ENCODE measurements around the gene PAK4. TPM values are rescaled to one million over a fixed set of nuclear protein-coding genes. Genes with fewer than 3 reads are reported as not detected.

Gene PAK4
- total RNA-seq, 1 experiment from 2014 or later, result 90.1 TPM

- no peak overlapping the region for H3K4me3 ChIP-seq (replicated peaks in 1 of 2; ENCODE audit: low read depth in 1 of 2, low read length in 2 of 2)
- intact Hi-C loops (cut with micrococcal nuclease), result no loop called here
- H4K20me1 ChIP-seq (ENCODE audit: insufficient read depth), result no peaks in the 10 kb centered on the region
- TF ChIP-seq ATF3 (IDR thresholded peaks at IDR 0.05) (no peak), SRF (IDR thresholded peaks at IDR 0.05; ENCODE audit: low read depth) (no peak), SIN3A (IDR thresholded peaks at IDR 0.05; ENCODE audit: low read depth) (no peak)
- no TSS peak for BruUV-seq (replicated peaks)
- no peaks in the 10 kb centered on the region for H3K27me3 ChIP-seq (ENCODE audit: insufficient read depth, low read length)
- H3K36me3 ChIP-seq (ENCODE audit: control insufficient read depth in 1 of 2, insufficient read depth in 2 of 2, low read length in 2 of 2), result no peaks in the 10 kb centered on the region
- RAD21 ChIA-PET (ENCODE audit: low non-redundant PET in 1 of 2, low total read pairs in 2 of 2, uncharacterized antibody in 2 of 2, unreplicated experiment in 2 of 2), result no interaction called here
- POLR2A ChIA-PET, result no interaction called here
- no peak for DNase-seq (ENCODE audit: low read depth, low spot score)
- no peaks in the 10 kb centered on the region for H3K9me3 ChIP-seq (ENCODE audit: control insufficient read depth in 1 of 2, insufficient read depth in 1 of 2, low read depth in 1 of 2, low read length in 2 of 2)
- no peaks in the 10 kb centered on the region for H3K9me2 ChIP-seq (ENCODE audit: insufficient read depth)
- H3K27ac ChIP-seq (ENCODE audit: low read depth, low read length), result no peak overlapping the region
- peaks cover 92% of the 10 kb centered on the region for H3K79me2 ChIP-seq (ENCODE audit: insufficient read depth, low read length)
- no peak for ATAC-seq
- no peaks in the 10 kb centered on the region for H3K4me1 ChIP-seq (ENCODE audit: control insufficient read depth in 1 of 2, insufficient read depth in 2 of 2, low read length in 2 of 2)
- H2AFZ ChIP-seq (ENCODE audit: low read depth, low read length, poor library complexity, severe bottlenecking), result no peak overlapping the region
- no peak overlapping the region for H3K9ac ChIP-seq (ENCODE audit: low read length)
- CTCF ChIA-PET, result no interaction called here
- no peak overlapping the region for H3K4me2 ChIP-seq (ENCODE audit: low read length)
Observed at GRCh38 chr19:39145180-39145953, 19.8 kb downstream of the PAK4 start.

GRCh38 chr19:39146091-39146490 is 20.5 kb downstream of the PAK4 start:
- ATAC-seq, result no peak
- ChIA-PET POLR2A (interaction anchor here (0.6 kb wide), 1 partner anchor 38 kb away, joined by 3 read pairs; no protein-coding TSS in a partner anchor), CTCF (no interaction called here), RAD21 (ENCODE audit: low non-redundant PET in 1 of 2, low total read pairs in 2 of 2, uncharacterized antibody in 2 of 2, unreplicated experiment in 2 of 2) (no interaction called here)
- Histone ChIP-seq H3K9ac (ENCODE audit: low read length) (no peak overlapping the region), H3K9me2 (ENCODE audit: insufficient read depth) (no peaks in the 10 kb centered on the region), H3K9me3 (ENCODE audit: control insufficient read depth in 1 of 2, insufficient read depth in 1 of 2, low read depth in 1 of 2, low read length in 2 of 2) (no peaks in the 10 kb centered on the region), H3K4me3 (replicated peaks in 1 of 2; ENCODE audit: low read depth in 1 of 2, low read length in 2 of 2) (no peak overlapping the region), H3K27me3 (ENCODE audit: insufficient read depth, low read length) (no peaks in the 10 kb centered on the region), H2AFZ (ENCODE audit: low read depth, low read length, poor library complexity, severe bottlenecking) (no peak overlapping the region), H3K4me2 (ENCODE audit: low read length) (no peak overlapping the region), H3K27ac (ENCODE audit: low read depth, low read length) (no peak overlapping the region), H3K4me1 (ENCODE audit: control insufficient read depth in 1 of 2, insufficient read depth in 2 of 2, low read length in 2 of 2) (no peaks in the 10 kb centered on the region; a peak in 1 of 4 replicates), H3K79me2 (ENCODE audit: insufficient read depth, low read length) (peaks cover 92% of the 10 kb centered on the region), H4K20me1 (ENCODE audit: insufficient read depth) (no peaks in the 10 kb centered on the region), H3K36me3 (ENCODE audit: control insufficient read depth in 1 of 2, insufficient read depth in 2 of 2, low read length in 2 of 2) (no peaks in the 10 kb centered on the region)
- DNase-seq (ENCODE audit: low read depth, low spot score), result no peak
- TF ChIP-seq EZH2 (IDR thresholded peaks at IDR 0.05) (no peak), REST (IDR thresholded peaks at IDR 0.05; ENCODE audit: low read depth) (no peak), TCF7L2 (IDR thresholded peaks at IDR 0.05; ENCODE audit: borderline replicate concordance, extremely low read depth, insufficient read depth, insufficient read length) (no peak), ZNF274 (IDR thresholded peaks at IDR 0.05; ENCODE audit: low read depth, low read length) (no peak), CBX3 (IDR thresholded peaks at IDR 0.05; ENCODE audit: low read depth) (no peak), EZH2phosphoT487 (IDR thresholded peaks at IDR 0.05; ENCODE audit: borderline replicate concordance) (no peak), MAX (IDR thresholded peaks at IDR 0.05) (no peak), ZBTB33 (IDR thresholded peaks at IDR 0.05; ENCODE audit: extremely low read depth, insufficient replicate concordance, low read length) (no peak)
- intact Hi-C loops (cut with micrococcal nuclease), result no loop called here
- BruUV-seq (replicated peaks), result no TSS peak
